ENCODE data around the gene PVALB.

The PVALB gene

DNA sequence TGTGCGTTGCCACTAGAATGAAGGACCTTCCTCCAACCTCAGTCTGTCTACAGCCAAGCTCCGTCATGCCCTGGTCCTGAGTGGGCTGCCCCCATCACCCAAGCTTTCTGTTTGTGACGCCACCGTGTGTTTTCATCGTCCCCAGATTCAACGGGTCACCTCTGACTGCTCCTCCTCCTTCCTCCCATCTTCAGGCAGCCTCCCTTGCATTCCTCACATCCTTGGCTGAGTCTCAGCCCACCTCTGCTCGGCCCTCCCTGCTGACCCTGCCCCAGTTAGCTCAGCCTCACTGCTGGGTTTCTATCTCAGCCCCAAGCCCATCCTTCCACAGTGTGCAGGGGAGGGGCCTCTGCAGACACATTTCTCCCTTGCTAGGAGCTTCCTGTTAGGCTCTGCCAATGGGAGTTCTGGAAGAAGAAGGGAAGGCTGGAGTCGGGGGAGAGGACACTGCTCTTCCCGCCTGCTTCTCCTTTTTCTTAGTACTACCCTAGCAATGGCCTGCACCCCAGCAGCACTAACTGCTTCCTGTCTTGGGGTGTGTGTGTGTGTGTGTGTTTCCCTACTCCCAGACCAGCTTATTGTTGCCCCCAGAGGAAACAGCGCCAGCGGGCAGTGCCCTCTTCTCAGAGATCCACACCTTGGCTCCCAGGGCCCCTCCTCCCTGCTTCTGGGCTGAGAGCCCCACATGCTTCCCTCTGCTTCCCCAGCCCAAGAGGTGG lies 46.2 kb downstream of the PVALB start:
- no peak for DNase-seq

DNA sequence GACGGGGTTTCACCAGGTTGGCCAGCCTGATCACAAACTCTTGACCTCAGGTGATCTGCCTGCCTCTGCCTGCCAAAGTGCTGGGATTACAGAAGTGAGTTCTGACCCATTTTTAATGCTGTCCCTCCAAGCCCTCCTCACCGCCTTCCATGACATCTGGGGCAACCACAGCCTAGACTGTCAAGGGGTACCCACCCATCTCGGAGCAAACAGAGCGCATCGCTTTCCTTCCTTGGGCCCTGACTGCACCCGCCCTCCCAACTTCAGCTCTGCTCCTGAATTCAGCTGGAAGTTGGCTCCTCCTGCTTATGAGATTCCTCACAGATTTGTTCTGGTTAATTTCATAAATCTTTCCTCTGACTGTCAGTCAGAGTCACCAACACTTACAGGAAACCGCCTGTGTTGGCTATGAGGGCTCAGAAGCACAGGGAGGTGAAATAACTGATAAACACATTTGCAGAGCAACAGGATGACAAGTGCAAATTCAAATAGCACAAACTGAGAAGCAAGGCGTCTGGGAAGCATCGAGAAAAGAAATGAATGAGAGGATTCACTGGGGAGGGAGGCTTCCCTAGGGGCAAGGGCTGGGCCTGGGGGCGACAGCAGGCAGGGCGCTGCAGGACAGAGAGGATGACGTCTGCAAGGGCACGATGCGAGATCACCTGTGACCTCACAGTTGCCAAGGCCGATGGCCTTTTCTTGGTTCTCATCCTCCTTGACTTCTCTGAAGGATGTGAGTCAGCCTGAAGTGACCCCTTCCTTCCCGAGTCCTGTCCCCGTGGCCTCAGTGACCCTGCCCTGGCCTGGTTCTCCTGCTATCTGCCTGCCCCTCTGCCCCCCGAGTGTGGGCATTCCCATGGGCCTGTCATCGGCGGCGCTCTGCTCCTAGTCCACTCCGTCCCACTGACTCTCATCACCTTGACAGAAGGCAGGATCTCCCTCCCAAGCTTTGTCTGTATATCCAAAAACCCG lies 47.0 kb downstream of the PVALB start:
- no peak for DNase-seq

DNA sequence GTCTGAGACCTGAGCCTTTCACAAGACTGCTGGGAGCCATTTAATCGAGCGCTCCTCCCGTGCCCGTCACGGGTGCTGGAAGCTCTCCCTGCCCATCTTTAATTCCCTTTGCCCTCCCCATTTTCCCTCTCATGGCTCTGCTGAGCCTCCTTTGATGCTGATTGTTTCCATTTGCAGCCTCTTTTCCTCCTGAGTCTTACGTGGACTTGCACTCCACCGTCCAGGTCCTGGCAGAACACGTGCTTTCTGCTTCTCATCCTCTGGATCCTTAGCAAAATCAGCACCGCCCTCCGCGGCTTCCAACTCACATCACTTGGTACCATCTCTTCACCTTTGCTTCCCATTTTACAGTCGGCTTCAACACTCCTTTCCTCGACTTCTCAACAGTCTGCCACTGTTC lies 48.2 kb downstream of the PVALB start:
- DNase-seq, result no peak

DNA sequence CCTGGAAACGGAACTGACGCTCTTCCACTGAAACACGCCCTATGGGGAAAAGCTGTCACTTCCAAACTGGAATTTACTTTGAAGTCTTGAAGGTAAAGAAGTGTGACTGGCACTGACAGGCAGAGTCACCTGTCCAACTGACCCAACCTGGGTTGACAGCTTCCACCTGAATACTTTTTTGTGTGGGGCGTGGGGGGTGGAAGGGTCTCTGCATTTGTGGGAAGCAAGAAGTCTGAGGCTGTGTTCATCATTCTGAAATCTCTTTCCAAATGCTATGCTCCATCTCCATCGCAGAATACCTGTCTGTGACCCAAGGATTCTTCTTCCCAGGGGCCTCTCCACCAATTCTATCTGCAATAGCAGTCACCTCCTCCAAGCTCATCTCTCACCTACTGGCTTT lies 48.7 kb downstream of the PVALB start:
- DNase-seq, result no peak

DNA sequence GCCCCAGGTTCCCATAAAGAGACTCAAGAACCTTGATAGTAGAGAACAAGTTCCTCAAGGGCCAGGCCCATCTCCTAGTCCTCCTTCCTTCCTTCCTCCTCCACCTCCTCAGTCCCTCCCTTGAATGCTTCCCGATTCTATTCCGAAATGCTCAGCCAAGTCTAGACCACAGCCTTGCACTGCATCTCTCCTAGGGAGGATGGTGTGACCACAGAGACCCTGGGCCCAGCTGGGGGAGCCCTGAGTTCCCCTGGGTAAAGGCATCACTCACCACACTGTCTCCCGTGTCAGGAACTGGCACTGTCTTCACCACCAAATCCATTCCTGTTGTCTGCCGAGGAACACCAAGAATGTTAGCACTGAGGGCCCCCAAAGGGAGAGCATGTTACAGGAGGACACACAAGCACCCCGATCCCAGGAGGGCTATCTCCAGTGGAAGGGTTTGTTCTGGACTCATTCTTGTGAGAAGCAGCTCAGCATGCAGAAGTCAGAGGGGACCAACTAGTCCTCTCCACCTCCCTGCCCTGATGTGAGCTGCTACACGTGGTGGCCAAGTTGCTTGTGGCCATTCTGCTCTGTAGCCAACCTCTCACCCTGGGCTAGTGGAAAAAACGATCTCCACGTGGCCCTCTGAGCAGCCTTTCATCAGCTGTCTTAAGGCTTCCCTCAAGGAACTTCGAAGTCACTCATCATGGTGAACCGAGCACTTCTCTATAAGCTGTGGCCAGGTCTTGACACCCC lies 49.6 kb downstream of the PVALB start:
- no peak for DNase-seq

DNA sequence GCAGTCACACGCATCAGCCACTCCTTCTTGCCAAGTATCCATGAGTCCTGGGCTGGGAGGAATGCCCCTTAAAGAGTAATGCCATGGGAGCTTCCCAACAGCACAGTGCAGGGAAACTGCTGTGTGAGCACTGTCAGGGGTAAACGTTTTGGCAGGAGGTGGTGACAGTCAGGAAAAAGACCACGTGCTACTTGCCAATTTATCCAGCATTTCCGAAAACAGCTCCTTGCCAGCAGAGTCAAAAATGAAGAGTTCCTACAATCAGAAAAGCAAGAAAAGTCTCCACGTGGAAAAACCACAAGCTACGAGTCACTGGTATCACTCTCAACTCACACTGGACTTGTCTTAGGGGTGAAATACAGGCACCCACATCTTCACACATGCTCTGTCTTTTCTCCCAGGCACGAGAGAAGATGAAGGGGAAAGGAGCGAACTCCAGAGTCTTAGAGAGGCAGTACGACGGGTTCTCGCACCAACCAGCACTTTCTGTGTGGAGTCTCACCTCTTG lies 50.8 kb downstream of the PVALB start:
- DNase-seq, result no peak

DNA sequence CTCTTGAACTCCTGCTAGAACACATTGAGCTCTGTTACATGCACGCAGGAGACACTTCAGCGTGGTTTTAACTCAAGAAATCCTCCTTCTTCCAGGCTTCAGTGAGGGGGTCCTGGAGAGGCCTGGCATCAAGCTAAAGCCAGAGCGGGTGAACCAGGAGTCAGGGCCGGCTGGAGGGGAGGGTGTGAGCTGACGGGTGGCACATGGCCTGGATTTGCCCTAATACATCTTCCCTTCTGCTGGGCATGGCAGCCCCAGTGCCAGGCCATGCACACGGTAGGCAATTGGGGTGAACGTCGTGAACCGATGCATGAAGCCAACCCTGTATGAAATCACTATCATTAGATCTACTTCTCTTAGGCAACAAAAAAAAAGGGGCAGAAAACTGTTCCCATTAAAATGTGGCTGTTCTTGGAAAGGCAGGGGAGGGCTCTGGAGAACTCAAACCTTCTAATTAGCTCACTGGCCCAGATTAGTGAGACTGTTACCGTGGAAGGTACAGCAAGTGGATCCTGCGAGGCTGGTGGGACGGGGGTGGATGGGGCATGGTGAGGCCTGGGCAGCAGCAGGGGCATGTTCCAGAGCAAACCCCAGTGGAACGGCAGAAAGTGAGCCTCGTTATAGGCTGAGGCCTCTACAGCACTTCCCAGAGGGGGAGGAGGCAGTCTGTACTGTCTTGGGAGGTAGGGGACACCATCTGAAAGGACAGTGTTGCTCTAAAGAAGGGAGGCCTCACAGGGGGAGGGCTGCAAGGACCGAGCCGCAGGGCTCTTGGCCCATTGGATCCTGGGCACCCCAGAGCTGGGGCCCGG lies 51.5 kb downstream of the PVALB start:
- no peak for DNase-seq

DNA sequence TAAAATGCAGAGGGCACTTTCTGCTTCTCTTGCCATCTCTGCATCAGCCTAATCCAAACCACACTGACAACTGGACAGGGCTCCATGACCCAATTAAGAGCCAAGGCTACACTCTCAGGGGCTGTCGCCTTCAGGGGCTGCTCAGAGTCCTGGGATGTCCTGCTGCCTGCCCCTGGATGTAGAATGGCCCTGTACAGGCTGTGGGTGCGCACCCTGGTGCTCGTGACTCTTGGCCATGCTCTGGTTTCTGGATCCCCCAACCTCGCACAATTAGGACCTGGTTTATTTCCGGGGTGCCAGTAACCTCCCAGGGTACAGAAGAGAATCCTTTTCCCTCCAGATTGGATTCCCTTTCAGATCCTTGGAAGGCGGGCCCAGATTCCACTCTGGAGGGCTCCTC lies 52.2 kb downstream of the PVALB start:
- DNase-seq, result no peak

DNA sequence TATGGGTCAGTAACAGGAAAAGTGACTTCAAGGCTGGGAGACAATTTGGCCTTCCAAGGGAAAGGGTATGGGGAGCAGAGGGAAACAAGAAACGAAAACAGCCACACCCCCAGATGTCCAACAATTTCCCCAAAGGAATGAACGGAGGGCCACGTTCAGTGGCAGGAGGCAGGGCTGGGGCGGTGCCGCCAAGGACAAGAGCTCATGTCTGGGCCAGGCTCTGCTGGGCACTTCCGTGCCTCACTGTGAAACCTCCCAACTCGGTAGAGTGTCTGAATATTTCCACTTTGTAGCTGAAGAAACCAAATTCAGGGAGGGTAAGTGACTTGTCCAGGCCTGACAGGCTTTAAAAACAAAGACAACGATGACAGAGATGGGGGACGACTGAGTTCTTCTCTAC lies 52.8 kb downstream of the PVALB start:
- DNase-seq, result no peak

DNA sequence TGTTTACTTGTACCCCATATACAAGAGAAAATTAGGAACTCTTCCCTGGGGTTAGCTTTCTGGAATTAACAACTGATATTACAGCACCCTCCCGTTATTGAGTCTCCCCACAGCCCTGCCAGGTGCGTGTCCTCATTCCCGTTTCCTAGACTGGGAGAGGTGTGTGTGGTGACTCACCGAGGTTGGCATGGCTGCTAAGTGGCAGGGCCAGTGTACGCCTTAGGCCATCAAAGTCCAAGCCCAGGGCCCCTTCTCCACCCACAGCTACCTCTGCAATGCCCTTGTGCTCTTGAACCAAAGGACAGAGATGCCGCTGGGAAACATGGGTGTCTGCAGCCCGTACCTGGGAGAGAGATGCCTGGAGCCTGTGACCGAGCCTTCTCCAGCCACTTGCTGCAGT lies 53.3 kb downstream of the PVALB start:
- DNase-seq, result no peak

DNA sequence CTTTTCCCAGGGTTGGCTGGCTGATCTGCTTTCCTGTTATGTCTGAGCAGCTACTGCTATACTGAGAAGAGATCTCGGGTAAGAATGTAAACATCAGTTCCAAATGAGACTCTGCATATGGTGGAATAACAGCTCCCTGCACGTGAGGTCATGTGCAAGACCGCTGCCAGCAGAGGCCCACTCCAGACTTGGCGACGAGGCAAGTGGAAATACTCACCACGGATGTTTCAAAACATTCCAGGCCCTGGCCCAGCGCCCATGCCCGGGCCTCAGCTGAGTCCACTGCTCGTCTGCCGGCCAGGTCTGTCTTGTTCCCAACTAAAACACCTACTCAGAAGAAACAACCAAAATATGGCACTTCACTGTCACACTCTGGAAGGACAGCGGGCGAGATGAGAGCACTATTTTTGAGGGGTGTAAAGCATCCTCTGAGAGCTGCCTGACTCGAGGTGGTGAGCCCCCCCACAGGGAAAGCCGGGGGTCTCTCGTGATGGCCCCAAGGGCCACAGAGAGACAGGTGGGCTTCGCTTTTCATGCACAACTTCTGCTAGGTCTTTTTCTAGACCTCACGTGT lies 54.1 kb downstream of the PVALB start:
- no peak for DNase-seq

DNA sequence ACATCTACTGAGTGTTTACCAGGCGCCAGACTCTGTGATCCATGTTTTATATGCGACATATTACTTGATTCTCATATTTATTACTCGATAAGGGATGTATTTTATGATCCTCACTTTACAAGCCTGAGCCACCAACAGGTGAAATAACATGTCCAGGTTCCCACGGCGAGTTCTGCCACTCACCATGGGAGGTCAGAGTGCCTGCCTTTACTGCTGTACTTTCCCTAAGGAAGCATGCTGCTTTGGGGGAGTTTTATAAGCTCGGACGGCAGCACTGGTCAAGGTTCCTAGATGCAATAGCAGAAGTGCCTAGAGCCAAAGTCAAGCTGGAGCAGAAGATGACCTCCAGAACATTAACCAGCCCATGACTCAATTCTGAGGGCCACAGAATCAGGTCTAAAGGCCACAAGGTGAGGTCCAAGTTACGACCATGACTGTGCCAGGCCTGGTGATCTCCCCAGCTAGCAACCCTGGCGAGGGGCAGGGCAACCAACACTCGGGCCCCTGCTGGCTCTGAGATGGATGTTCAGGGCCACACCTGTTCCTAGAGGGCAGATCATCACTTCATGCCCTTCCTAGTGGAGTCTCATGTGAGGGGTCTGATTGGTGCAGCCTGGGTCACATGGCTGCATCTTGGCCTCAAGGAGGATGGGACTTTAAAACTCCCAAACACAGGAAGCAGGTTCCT lies 55.1 kb downstream of the PVALB start:
- DNase-seq, result no peak

DNA sequence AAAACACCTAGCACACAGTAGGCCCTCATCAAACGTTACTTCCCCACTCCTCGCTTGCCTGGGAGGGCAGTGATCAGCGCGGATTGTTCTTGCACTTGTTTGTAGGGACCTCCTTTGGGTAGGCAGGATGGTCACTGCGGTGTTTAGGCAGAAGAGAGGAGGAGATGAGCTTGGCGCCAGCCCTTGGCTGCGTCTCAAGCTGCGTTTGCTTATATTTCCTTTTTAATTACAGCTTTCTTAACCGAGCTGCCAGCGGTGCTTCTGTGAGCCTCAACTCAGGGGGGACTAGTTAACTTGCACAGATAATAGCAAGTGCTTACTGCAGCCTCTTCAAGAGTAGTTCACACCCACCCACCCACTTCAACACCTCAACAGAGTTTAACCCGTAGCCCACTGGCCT lies 56.0 kb downstream of the PVALB start:
- DNase-seq, result no peak

DNA sequence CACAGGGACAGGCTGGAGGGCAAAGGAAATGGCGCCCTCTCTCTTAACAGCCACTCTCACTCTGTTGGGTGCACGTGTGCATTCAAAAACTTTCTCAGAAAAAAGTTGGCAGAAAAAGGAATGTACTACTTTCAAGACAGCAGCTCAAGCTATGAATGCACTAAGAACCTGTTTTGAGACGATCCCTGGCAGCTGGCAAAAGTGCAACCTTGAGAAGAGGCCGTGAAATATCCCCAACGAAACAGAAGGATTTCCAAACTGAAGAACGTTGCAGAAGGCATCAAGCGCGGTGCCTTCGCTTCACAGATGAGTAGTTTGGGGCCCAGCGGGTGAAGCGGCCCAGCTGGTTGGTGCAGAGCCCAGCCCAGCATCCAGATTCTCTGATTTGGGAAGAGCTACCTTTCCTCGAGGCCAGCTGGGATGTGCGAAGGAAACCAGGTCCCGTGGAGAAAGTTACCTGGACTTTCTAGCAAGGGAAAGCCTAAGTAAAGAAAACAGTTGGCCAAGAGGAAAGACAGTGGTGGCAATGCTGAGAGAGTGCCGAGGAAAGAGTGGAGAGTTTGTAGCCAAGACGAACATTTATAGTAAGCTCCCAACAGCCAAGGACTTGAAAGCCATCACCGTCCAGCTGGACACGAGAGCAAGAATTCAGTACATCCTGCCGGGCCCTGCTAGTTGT lies 57.2 kb downstream of the PVALB start:
- DNase-seq, result no peak

DNA sequence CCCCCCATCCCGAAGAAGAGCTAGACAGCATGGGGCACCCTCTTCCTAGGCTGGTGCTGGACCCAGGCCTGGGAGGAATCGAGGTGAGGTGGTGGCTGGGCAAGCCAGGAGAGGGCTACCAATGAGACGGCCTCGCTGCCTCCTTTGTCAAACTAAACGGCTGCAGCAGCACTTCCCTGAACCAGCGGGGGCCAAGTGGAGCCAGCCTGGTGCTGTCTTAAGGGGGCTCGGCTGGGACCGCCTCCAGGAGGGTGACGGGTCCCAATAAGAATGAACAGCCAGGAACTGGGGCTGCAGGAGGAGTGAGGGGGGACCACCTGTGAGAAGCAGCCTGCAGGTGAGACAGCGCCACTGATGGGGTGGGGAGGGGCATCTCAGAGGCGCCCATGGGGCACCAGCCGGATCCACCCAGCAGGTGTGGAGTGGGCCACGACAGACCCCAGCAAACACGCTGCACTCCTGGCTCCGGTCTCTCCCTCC lies 58.0 kb downstream of the PVALB start:
- no peak for DNase-seq

DNA sequence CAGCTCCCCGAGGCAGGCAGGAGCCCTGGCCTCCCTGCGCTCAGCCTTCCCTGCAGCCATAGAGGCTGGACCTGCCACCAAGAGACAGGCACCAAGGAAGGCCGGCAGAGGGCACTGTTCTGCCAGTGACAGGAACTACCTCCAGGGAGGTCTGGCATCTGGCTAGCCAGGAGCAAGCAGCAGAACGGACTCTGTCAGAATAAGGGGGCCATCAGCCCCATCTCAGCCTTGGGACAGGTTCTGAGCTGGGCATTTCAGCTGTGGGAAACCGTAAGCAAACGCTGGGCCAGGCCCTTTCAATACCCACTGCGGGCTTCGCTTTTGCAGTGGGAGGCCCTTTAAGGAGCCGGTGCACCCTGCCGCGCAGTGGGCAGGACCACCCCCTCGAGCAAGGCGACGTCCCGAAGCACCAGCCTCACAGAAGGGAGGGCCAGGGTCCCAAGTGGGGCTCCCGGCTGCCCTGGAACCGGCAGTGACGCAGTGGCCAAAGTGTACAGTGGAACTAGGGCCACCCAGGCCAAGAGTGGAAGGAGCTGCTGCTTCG lies 59.1 kb downstream of the PVALB start:
- peak; percentile 64 to 71 for DNase-seq

DNA sequence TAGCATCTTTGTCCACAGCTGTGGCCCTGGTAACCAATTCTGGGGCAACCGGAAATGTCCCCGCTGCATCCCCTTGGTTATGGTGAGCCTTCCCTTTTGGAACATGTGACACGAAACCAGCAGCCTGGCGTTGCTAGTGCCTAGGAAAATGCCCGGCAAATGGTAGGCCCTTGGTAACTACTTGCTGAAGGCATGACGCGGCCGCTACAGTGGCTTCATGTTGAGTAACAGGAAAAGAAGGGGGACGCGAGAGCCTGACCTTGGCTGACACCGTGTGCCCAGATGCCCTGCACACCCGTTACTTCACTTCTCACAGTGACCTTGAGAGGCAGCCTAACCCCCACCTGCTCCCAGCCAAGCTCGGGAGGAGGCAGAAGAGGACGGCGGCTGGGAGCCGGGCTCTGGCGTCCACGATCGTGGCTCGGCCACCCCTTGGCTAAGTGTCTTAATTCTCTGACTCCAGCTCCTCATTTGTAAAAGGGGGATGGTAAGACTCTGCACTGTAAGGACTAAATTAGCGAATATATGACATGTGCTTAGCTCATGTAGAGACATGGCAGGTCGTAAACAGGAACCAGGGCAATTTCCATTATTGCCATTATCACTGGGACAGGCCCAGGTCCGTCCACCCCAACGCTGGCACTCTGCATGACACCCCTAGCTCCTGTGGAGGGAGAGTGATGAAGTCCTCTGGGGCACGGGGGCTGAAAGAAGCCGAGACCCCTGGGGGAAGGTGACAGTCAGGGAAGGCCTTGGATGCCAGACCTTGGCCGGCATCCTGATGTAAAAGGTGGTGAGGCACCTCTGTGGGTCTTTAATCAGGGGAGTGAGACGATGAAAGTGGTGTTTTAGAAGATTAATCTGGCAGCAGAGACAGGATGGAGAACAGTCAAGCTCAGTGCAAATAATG lies 59.8 kb downstream of the PVALB start:
- DNase-seq, result no peak

DNA sequence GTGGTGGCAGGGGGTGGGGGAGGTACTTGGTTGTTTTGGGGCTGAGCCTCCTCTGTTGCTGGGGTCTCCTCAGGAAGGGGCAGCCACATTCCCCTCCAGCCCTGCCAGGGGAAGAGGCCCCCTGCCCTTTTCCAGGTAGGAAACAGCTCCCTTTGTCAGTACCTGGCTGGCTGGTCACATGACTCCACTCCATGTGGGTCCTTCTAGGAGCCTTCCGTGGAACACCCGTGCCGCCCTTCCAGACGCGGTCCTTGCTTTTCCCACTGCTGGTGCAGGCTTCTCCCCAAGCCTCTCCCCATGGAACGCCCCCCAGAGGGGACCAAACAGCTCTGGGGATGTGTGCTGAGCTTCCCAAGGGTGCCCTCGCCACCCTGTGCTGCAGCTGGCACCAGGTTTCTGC lies 60.8 kb downstream of the PVALB start:
- DNase-seq, result no peak

DNA sequence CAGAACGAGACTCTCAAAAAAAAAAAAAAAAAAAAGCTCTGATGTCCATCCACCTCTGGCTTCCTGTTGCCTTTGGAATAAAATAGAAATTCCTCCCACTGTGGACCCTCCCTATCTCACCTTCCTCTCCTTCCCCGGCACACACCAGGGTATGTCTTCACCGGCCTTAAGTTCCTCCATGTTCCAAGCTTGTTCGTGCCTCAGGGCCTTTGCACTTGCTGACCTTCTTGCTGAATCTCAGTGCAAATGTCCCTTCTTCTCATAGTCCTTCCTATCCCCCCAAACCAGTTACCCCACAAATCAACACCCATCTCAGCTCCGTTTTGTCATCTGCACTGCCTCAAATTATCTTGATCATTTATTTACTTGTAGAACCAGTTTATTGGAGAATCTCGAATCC lies 61.5 kb downstream of the PVALB start:
- DNase-seq, result no peak

Data from stimulated activated CD4-positive, alpha-beta T cell treated with anti-CD3 and anti-CD28 coated beads, Interleukin-4, amount 100 ng/mL, for 4 hours (primary cell).